GM19372 (cell line): ENCODE measurements around the gene BRICD5.

Experiments used
- ATAC-seq: cut with Tn5 transposase; IDR thresholded peaks from one replicate; pipeline ENCODE4 v1.9.1; 2021; ENCODE audit warnings: mild to moderate bottlenecking, low read depth, moderate library complexity; ENCODE audit not compliant: unreplicated experiment

Gene BRICD5

DNA sequence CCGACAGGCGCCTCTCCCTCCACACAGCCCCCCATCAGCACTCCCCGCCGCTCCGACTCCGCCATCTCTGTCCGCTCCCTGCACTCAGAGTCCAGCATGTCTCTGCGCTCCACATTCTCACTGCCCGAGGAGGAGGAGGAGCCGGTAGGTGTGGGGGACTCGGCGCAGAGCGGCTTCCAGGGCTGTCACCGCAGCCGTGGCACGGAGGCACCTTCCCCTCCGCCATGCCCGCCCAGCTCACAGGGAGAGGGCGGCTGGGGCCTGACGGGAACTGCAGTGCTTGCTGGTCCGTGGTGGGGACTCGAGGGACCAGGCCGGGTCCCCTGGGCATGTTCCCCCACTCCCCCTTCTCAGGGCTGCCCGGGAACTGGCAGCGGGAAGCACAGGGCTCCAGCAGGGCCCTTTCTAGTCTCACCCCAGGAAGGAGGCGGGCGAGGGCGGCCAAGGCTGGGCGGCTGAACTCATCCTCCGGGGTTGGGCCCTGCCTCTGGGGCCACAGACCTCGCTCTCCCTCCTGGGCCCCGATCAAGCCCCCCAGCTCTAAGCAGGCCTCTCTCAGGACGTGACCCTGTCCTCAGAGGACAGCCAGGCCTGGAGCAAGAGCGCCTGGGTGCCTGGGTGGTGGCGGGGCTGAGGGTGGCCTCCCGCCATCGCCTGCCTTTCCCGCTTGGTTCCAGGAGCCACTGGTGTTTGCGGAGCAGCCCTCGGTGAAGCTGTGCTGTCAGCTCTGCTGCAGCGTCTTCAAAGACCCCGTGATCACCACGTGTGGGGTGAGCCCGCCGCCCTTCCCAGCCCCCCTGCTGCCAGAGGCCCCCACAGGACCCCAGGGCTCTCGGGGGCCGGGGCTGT lies 39.9 kb downstream of the BRICD5 start:
- ATAC-seq: no peak

DNA sequence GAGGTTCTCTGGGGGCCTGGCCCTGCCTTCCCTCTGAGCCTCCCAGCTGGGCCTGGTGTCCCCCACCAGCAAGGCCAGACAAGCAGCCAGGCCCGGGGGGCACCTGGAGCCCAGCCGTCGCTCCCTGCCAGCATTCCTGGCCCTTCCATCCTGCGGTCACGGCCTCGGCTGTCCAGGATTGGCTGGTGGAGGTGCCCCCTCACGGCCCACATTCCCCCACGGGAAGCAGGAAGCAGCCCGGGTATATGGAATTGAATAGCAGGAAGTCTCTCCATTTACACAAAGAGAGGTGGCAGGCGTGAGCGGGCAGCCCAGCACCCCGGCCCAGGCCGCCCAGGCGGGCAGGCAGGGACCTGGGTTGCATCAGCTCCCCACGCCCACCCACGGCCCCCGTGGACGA lies 40.6 kb downstream of the BRICD5 start:
- no peak for ATAC-seq

DNA sequence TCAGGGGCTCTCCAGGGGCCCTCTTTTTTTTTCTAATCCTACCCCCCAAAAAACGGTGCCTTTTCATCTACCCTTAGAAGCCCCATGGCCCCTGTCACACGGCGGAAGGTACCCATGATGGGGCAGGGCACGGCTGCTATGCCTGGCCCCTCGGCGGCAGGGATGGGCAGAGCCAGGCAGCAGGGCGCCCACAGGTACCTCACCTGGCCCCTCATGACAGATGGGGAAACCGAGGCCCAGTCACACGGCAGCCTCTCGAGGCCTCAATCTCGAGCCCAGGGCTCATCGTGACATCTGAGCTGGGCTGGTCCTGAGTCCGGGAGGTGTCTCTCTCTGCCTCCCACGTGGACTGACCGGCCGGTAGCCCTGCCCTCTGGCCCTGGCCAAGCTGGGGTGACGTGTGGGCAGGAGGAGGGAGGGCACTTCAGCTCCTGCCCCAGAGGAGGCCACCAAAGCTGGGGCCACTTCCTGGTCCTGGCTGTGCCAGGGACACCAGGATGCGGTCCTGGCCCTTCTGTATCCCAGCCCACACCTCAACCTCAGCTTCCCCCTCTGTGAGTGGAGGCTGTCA lies 43.5 kb downstream of the BRICD5 start:
- ATAC-seq: no peak

- no peak for ATAC-seq
These were observed 44.2 kb downstream of the BRICD5 start for GRCh38 chr16:2166263-2167067.

DNA sequence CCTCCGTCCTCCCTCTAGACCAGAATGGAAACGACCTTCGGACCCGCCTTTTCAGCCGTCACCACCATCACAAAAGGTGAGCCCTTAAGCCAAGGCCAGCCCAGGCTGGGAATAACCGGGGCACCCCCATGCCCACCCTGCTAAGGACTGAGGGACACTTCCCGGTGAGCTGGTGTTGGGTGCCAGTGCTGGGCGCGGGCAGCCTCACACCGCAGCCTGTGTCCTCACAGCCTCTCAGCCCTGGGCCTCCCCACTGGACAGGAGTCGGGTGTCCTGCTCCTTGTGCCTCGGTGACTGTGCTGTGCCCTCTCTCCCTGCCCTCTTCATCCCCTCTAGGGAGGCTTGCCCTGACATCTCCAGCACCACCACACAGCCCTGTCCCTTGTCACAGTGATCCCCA lies 44.8 kb downstream of the BRICD5 start:
- ATAC-seq: no peak

- no peak for ATAC-seq
These were observed 47.3 kb downstream of the BRICD5 start for GRCh38 chr16:2163211-2163881.

- ATAC-seq: no peak
These were observed 48.0 kb downstream of the BRICD5 start for GRCh38 chr16:2162676-2163118.

DNA sequence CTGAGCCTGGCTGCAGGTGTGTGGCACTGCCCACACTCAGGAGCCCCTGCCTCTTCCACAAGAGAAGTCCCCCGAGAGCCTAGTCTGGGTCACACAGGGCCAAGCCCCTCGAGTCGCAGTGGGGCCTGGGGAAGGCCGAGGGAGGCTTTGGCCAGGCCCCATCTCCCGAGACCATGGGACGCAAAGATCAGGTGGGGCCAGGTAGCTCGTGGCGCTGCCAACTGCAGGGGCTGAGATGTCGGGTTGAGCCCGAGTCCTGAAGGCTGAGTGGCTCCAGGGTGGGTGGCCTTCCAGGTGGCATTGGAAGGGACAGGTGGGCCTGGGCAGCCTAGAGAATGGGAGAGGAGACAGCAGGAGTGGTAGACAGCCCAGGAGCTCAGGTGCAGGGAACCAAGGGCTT lies 48.8 kb downstream of the BRICD5 start:
- ATAC-seq: no peak

GRCh38 chr16:2160915-2161551 lies 49.6 kb downstream of the BRICD5 start:
- ATAC-seq: no peak
